Lung (tissue), 12 donors: Measurements from ENCODE around the gene ZNF532. TPM values are rescaled to one million over a fixed set of nuclear protein-coding genes. Genes with fewer than 3 reads are reported as not detected.

ENCODE experiments used
- ATAC-seq: fragments of 200-7000 bp; cut with Tn5 transposase; one replicate; pipeline ENCODE4 v1.9.1; 2020; ENCODE audit warnings: moderate number of reproducible peaks; ENCODE audit not compliant: insufficient read depth, low FRiP score
- DNase-seq, 3 donors: peaks; one replicate each; pipeline ENCODE4 v3.0.0-alpha.2; 2013 to 2017
- H3K27ac ChIP-seq, 2 donors: one replicate each; pipeline ENCODE4 v1.5.1; 2013; ENCODE audit warnings: mild to moderate bottlenecking in 2 of 2, moderate library complexity in 2 of 2, control low read depth in 1 of 2, inconsistent platforms in 1 of 2, low read depth in 1 of 2, low read length in 1 of 2
- H3K27me3 ChIP-seq, 3 donors: one replicate each; pipeline ENCODE4 v1.5.1; 2013; ENCODE audit warnings: low read length in 2 of 3; ENCODE audit not compliant: control insufficient read depth in 3 of 3, insufficient read depth in 3 of 3
- H3K36me3 ChIP-seq, 4 donors: one replicate each; pipeline ENCODE4 v1.5.1; 2013; ENCODE audit warnings: low read length in 4 of 4, mild to moderate bottlenecking in 1 of 4, moderate library complexity in 1 of 4; ENCODE audit not compliant: control insufficient read depth in 4 of 4, insufficient read depth in 4 of 4
- H3K4me1 ChIP-seq, 5 donors: one replicate each; pipeline ENCODE4 v1.5.1; 2013; ENCODE audit warnings: low read length in 5 of 5, mild to moderate bottlenecking in 2 of 5, moderate library complexity in 1 of 5; ENCODE audit not compliant: control insufficient read depth in 5 of 5, insufficient read depth in 5 of 5
- H3K4me3 ChIP-seq: one replicate; pipeline ENCODE4 v1.5.1; 2013; ENCODE audit warnings: mild to moderate bottlenecking, control low read depth, moderate library complexity
- H3K9ac ChIP-seq, 2 donors: one replicate each; pipeline ENCODE4 v1.5.1; 2013; ENCODE audit warnings: low read length in 2 of 2, control low read depth in 1 of 2; ENCODE audit not compliant: insufficient read depth in 1 of 2
- H3K9me3 ChIP-seq, 4 donors: one replicate each; pipeline ENCODE4 v1.5.1; 2013; ENCODE audit warnings: low read length in 3 of 4, mild to moderate bottlenecking in 1 of 4, moderate library complexity in 1 of 4; ENCODE audit not compliant: control insufficient read depth in 4 of 4, insufficient read depth in 3 of 4
- CTCF ChIP-seq: IDR thresholded peaks from 2 replicates; pipeline ENCODE4 v1.5.1; 2012; ENCODE audit warnings: mild to moderate bottlenecking; ENCODE audit errors: control extremely low read depth, extremely low read depth
- WGBS, 2 donors: extraction: QIAGEN DNeasy Blood & Tissue Kit; methylation state at CpG; one replicate each; pipeline ENCODE4 v1.1.7; 2013; 5-methylcytosine and 5-hydroxymethylcytosine counted together
- polyA plus RNA-seq, 2 donors: library from polyadenylated mRNA; stranded (reverse); fragments of 200-250 nt; gene quantifications; one replicate each; pipeline ENCODE4 v1.2.1, GENCODE V29; 2013
- total RNA-seq, 2 donors: library from RNA; depleted of rRNA in 1 of 2; stranded (reverse); fragments of >200 nt in 1 of 2; gene quantifications; one replicate each; pipeline ENCODE4 v1.2.1, GENCODE V29; 2014 to 2021
- donor health status: control.
- donor health status: control.
- donor health status: Bipolar disorder and iron deficiency.
- donor health status: healthy.
- donor health status: DM: yes; HTN: yes; CAD: no.

ZNF532 gene
- total and polyA plus RNA-seq, 4 donors: 12.3 to 128 (median 38.6) TPM

- peaks cover 6 to 44% (median 19%) of the 10 kb centered on the region in 5 donors for H3K4me1 ChIP-seq
- no peaks in the 10 kb centered on the region for H3K9me3 ChIP-seq
- no peak for DNase-seq
- H3K27ac ChIP-seq: no peak overlapping the region
- H3K27me3 ChIP-seq: no peaks in the 10 kb centered on the region
- peaks cover 3 to 20% (median 7%) of the 10 kb centered on the region in 4 donors for H3K36me3 ChIP-seq
- no peak for TF ChIP-seq CTCF
- ATAC-seq: no peak
- H3K4me3 ChIP-seq: no peak overlapping the region
- whole genome bisulfite sequencing, 2 donors: 52 to 68% methylated on average over 1 of the region's 1 CpG
- H3K9ac ChIP-seq: no peak overlapping the region
Measured at GRCh38 chr18:58908006-58908405, 43.3 kb downstream of the ZNF532 start.

- ATAC-seq: no peak
- WGBS, 2 donors: 92 to 96% methylated on average over 8 of the region's 8 CpGs
Measured at GRCh38 chr18:58909521-58909920, 44.8 kb downstream of the ZNF532 start.

GRCh38 chr18:58911241-58911640 lies 46.6 kb downstream of the ZNF532 start:
- TF ChIP-seq CTCF: no peak
- Histone ChIP-seq H3K9me3 (no peaks in the 10 kb centered on the region), H3K27me3 (no peaks in the 10 kb centered on the region), H3K27ac (peak overlapping the region; percentile 58 to 81), H3K4me1 (peaks cover 0 to 32% (median 20%) of the 10 kb centered on the region in 5 donors), H3K4me3 (no peak overlapping the region), H3K36me3 (peaks cover 0 to 11% (median 5%) of the 10 kb centered on the region in 4 donors), H3K9ac (peak overlapping the region in 1 of 2 donors; percentile 70)
- 78 to 80% methylated on average over 4 of the region's 4 CpGs for WGBS, 2 donors
- DNase-seq: no peak
- ATAC-seq: no peak

More at GRCh38 chr18:58909521-58909920, 44.8 kb downstream of the ZNF532 start:
- no peak overlapping the region for H3K9ac ChIP-seq
- H3K27me3 ChIP-seq: no peaks in the 10 kb centered on the region
- H3K4me3 ChIP-seq: no peak overlapping the region
- peaks cover 6 to 39% (median 19%) of the 10 kb centered on the region in 5 donors for H3K4me1 ChIP-seq
- DNase-seq: no peak
- TF ChIP-seq CTCF: no peak
- no peak overlapping the region for H3K27ac ChIP-seq
- no peaks in the 10 kb centered on the region for H3K9me3 ChIP-seq
- H3K36me3 ChIP-seq: peaks cover 3 to 20% (median 7%) of the 10 kb centered on the region in 4 donors

GRCh38 chr18:58911766-58912165 lies 47.1 kb downstream of the ZNF532 start:
- Histone ChIP-seq H3K4me3 (no peak overlapping the region), H3K9me3 (no peaks in the 10 kb centered on the region), H3K27me3 (no peaks in the 10 kb centered on the region), H3K4me1 (peaks cover 0 to 32% (median 20%) of the 10 kb centered on the region in 5 donors), H3K27ac (peak overlapping the region; percentile 58 to 81), H3K9ac (peak overlapping the region in 1 of 2 donors; percentile 70), H3K36me3 (peaks cover 0 to 10% (median 6%) of the 10 kb centered on the region in 4 donors)
- no peak for DNase-seq
- ATAC-seq: no peak
- no peak for TF ChIP-seq CTCF
- 50 to 67% methylated on average over 8 of the region's 8 CpGs for WGBS, 2 donors
